NCI-H2029 (cell line): ENCODE data around the gene SIGLEC15.
"Not testable (repeated sequence)": the region's sequence is repeated elsewhere in the genome, so short reads cannot be mapped to it uniquely, and the experiment has no call there.

Experiments used
- DNase-seq: peaks from one replicate; lab custom pipeline; 2025; lab: John Stamatoyannopoulos, UW

SIGLEC15 gene

DNA sequence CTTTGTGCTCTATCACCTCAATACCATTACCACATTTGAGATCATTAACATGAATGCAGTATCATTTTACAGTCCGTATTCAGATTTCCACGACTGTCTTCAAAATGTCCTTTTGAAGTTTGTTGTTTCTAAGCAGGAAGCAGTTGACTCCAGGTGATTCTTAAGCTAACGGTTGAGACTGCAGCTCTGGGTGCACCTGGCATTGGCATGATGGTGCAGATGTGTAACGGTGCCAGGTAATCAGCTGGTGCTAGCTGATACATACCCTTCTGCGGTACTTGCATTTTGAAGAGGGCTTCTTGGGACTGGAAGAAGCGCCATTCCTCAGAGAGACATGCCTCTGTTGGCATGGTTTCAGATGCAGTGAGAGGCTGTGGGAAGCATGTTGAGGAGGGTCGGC lies 19.5 kb downstream of the SIGLEC15 start:
- peak; percentile 37 for DNase-seq

DNA sequence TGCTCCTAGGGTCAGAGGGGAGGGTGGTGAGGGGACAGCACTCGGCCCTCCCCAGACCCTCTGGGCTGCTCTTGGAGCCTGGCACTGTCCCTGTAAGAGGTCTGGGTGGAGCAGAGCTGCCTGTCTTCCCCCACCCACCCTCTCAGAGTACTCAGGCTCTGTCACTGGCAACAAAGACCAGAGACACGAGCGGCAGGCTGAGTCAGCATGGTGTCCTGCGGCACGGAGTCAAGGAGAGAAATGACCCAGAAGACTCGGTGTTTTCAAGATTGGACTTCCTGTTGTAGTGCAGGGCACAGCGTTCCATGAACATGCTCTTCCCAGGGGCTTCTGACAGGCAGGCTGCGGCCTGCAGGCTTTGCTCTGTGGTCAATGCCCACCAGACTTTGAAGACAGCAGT lies 19.9 kb downstream of the SIGLEC15 start:
- DNase-seq = no peak

DNA sequence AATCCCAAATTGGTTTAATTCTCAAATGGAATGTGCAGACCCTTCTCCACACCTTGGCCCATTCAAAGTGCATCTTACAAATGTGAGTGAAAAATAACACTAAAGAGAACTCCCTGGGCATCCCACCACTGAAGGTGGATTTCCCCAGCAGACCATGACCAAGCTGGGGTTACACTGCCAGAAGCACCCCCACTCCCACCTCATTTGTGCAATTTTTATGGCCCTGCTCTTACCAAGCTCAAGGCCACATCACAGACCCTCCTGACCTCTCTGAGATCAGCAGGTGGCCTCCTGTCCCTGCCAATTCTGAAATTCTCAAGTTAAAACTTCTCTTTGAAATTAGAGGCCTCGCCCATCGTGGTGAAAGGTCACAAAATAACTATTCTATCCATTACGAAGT lies 21.6 kb downstream of the SIGLEC15 start:
- DNase-seq = no peak

DNA sequence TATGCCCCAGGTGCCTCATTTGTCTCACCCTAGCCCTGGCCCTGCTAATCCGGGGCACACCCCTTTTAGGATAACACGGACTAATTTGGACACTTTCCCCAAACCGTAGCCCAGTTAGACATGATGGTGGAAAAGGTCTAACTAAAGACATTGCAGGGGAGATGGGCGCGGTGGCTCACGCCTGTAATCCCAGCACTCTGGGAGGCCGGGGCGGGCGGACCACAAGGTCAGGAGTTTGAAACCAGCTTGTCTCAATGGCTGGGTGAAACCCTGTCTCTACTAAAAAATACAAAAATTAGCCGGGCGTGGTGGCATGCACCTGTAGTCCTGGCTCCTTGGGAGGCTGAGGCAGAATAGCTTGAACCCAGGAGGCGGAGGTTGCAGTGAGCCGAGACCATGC lies 23.2 kb downstream of the SIGLEC15 start:
- not testable (repeated sequence) for DNase-seq

DNA sequence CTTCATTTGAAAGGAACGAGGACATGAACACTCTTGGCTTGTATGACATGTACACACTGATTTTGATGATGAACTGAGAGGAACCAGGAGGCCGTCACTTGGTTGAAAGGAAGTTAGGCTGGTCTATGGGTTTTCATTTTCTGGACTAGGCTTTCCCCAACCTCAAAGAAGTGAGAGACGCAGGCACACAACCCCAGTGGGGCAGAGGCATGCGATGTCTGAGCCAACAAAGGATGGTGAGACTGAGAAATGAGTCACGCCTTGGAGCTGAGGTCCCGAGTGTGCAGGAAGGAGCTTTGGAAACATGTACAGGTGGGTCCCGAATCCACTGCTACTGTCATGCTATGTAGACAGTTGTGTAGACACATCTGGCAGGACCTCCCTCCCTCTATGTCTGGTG lies 24.1 kb downstream of the SIGLEC15 start:
- no peak for DNase-seq

DNA sequence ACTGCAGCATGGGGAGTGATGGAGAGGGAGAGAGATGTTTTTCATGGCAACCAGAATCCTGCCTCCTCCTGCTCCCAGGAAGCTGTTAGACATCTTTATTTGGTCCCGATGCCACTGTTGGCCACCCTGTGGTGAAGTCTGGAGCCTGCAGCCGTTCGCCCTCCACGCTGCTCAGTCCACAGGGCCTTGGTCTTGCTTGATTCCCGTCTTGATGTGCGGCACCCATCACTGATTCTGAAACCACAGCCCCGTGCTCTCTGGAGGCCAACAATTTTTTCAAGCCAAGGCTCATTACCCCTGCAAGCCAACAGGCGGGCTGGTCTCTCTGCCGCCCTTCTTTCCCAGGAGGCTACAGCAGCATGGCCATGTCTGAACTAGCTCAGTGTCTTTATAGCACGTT lies 24.5 kb downstream of the SIGLEC15 start:
- no peak for DNase-seq

DNA sequence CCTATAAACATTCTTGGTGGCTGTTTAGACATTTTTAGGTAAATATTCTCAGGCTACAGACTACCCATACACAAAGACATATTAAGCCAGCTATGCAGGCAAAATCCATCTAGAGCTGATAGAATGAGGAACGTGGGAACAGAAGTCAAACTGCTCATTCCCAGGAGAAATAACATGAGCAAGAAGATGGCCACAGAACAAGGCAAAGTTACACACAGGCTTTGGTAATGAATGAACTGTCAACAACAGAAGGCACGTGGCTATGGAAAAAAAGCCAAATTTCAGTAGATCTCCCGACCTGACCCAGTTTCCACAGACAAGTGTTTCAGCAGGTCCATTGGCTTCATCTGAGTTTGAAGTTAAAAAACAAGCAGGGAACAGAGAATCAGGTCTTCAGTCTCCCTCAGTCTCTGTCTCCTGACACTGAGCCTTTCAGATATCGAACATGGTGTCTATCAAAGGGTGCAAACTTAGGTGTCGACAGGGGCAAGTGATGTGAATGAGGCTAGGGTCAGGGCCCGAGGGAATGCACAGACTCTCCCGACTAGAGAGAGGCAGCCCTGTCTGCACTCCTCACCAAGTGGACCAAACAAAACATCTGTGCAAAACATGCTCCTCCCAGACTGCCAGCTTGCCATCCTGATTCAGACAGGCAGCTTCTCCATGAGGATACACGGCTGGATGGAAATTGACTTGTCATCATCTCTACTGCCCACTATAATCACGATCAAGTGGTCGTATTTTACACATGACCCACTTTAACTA lies 25.9 kb downstream of the SIGLEC15 start:
- no peak for DNase-seq

DNA sequence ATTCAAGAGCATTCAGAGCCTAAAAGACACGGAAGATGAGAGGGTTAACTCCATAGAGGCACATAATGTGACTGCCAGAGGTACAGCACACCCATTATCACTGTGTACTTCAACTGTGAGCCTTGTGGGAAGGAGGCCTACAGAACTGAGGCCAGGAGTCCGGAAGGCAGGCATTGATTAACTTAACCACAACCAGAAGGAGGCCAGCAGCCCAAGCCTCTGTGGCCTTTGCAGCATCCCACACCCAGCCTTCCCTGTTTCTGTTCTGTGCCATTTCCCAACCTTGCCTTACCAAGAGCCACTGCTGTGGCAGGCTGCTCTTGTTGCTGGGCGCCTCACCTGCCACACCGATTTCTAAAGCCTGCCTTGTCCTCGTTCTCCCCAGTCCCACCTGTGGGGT lies 27.2 kb downstream of the SIGLEC15 start:
- no peak for DNase-seq

DNA sequence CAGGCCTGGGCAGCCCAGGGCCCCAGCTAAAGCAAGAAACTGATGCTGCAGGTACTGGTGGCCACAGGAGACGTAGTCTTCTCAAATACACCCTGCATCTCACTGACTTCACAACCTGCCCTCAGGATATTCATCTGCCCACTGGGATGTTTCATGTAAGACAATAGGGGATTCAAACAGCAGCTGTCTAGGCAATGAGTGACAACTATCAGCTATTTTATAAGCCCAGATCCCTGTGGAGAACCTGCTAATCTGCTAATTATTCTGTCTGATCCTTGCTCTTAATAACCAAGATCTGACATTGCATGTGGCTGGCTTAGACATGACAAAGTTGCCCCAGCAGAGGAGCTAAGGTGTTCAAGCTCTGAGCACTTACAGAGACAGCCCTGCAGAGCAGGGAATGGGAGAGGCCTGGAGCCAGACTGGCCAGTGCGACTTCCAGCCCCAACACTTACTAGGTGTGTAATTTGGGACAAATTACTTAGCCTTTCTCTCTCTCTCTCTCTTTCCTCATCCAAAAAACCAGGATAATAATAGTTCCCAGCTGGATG lies 28.6 kb downstream of the SIGLEC15 start:
- DNase-seq = no peak

DNA sequence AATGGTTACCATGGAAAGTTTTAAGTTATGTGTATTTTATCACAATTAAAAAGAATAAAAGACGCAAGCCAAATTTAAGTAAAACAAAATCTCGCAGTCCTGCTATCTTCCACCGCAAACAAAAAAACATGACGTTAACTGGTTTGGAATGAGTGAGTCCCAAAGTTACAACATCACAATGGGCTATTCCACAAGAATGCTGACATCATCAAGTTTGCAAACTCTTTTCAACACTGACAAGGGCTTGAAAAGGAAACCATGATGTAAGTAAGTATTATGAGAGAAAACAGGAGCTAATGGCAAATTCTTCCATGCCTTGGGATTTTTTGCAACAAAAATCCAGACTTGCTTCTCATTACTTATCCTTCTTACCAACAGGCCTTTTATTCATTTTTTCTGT lies 31.1 kb downstream of the SIGLEC15 start:
- no peak for DNase-seq

DNA sequence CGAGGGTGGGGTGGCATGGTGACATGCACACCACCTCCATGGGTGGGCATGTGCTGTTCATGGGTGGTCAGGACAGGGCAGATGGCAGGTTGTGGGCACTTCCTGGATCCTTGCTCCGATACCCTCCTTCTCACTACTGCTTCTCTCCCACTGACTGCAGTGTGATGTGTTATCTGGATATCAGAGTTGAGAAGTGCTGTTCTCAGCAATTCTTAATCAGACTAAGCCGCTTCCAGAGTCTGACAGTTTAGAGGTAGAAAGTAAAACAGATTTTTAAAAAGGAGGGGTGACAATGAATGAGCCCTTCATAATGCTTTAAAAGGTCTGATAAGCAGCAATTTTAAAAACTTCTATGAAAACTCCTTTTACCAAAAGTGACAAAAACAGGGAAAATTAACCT lies 33.9 kb downstream of the SIGLEC15 start:
- DNase-seq = no peak

DNA sequence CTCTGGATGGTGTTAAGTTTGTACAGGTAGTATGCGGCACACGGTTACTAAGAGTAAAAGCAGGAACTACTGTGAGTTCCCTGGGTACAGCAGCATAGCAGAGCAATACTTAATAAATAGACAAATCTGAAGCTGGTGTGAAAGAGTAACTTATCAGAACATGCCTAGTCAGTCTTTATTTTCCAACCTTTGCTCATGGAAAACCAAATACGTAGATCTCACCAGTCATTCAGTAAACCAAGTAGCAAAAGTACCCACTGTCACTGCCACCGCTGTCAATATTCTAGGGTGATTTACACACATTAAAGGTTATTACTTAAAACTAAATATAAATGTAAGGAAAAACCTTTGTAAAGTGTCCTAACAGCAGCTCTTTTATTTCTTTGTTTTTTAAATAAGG lies 35.0 kb downstream of the SIGLEC15 start:
- DNase-seq = no peak

DNA sequence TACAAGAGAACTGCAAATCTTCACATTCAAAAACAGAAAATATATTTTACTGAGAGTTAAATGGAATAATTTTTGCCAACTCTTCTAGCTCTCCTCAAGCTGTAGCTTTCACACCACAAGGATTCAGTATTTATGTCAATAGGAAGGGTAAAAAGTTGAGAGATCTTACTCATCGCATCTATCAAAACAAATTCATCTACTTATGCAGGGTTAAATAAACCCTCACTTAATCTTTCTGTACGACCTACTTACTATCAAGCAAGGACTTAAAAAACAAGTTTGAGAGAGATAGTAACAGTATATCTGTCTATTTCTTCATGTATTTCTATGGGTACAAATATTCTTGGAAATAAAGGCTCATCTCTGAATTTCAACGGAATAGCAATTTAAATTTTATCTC lies 35.5 kb downstream of the SIGLEC15 start:
- no peak for DNase-seq

DNA sequence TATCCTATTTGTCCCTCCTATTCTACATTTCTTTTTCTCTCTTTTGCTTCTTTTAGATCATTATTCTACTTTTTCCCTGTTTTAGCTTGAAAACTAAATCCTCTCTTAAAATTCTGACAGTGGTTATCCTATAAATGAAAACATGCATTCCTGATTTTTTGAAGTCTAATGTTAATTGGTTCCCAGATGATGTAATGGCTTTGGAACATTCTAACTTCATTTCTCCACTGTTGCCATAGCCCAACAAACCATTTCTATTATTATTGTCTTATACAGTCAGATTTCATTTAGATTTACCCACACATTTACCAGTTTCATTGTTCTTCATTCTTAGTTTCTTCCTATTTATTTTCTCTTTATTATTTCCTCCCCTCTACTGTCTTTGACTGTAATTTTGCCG lies 36.5 kb downstream of the SIGLEC15 start:
- no peak for DNase-seq

DNA sequence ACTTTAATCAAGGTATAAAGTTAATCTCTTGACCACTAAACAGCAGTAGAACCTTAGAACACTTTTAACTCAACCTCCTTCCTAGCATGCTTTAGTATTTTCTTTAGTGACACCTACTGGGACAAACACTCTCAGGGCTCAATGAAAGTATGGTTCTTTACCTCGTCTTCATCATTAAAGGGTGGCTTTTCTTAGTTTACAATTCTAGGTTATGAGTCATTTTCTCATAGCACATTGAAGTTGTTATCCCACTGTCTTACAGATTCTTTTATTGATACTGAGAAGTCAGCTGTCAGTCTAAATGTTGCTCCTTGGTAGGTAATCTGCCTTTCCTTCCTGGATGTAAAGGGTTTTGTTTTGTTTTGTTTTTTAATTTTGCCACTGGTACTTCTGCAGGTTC lies 38.0 kb downstream of the SIGLEC15 start:
- no peak for DNase-seq

DNA sequence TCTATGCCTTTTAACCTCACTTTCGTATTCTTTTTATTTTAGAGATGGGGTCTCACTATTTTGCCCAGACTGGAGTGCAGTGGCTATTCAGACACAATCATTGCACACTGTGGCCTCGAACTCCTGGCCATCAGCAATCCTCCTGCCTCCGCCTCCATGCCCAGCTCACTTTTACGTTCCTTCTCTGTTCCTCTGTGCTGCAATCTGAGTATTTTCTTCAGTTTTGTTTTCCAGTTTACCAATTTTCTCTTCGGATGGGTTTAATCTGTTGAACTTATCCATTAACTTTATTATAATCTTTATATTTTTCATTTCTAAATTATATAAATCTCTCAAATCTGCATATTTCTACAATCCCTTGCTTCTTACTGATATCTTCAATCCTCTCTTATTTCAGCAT lies 38.6 kb downstream of the SIGLEC15 start:
- DNase-seq = no peak

DNA sequence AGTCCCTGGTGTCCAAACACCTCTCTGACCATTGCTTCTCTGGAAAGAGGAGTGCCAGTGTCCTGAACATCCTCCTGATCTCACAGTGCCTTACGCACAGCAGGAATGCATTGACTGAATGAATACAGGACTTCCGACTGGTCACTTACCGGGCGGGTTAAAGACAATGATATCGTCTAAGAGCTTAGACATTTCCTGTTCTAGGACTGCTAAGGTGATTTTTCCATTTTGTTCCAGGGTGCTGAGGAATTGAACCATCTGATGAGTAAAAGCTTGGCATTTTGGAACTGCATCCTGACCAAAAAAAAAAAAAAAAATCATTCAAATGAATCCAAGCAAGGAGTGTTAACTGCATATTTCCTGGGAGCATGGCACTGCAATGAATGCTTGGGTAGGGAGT lies 40.0 kb downstream of the SIGLEC15 start:
- DNase-seq = no peak

DNA sequence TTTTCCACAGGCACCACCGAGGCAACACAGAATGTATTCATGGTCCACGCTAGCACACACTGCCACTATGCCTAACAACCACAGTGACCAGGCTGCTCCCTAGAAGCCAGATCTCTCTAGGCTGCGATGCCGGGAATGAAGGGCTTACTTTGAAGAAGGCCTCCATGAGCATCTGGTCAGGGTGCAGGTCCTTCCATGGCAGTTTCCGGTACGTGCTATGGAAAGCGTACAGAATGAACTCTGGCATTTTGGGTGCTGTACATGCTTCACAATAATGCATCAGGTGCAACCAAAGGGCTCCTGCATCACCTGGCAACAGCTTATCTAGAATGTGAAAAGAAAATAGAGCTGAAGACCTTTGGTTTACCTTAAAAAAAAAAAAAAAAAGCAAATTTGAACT lies 44.9 kb downstream of the SIGLEC15 start:
- no peak for DNase-seq

DNA sequence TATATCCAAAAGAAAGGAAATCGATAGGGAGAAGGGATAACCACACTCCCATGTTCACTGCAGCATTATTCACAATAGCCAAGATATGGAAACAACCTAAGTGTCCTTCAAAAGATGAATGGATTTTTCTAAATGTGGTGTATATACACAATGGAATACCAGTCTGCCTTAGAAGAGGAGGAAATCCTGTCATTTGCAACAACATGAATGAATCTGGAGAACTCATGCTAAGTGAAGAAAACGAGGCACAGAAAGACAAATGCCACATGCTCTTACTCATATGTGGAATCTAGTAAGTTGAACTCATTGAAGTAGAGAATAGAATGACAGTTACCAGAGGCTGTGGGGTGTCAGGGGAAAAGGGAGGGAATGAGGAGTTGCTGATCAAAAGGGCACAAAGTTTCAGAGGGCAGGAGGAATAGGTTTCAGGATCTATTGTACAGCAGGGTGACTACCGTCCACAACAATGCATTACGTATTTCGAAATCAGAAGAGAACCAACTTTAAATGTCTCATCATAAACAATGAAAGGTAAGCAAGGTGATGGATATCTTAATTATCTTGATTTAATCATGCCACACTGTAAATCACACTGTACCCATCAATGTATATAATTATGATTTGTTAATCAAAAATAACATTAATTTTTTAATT lies 46.1 kb downstream of the SIGLEC15 start:
- no peak for DNase-seq

DNA sequence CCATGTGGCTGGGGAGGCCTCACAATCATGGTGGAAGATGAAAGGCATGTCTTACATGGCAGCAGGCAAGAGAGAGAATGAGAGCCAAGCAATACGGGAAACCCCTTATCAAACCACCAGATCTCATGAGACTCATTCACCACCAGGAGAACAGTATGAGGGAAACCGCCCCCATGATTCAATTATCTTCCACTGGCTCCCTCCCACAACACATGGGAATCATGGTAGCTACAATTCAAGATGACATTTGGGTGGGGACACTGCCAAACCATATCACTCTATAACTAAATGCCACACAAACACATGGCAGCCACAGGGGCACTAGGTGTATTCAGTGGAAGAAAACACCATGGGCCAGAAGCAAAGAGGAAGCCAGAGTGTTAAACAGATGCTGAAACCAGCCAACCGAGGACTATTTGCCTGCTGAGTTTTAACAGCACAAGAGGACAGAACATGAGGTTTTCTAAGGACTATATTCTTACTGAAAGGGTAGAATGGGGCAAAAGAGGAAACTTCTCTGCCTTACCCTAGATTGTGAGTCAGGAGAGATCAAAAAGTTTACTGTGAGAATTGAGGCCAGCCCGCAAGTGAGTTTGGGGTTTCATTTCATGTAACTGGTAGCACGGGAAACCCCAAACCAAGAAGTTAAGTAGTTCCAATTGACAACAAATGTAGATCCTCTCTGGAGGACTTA lies 49.2 kb downstream of the SIGLEC15 start:
- DNase-seq = no peak

DNA sequence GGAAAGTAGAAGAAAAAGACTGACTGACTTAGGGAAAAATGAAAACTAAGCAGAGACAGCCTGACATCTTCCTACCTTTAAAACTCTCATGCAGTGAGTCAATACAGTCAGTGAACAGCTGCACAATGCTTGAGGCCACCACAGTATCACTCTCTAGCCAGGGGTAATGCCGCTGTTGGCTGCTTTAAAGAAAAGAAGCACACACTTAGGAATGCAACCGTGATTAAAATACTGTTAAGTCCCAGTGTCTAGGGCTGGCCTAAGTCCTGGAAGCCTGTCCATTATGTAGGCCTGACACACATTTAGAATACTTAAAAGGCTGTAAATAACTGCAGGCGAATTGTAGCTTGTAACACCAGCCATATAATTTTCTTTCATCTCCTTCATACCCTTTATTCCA lies 50.7 kb downstream of the SIGLEC15 start:
- DNase-seq = no peak

DNA sequence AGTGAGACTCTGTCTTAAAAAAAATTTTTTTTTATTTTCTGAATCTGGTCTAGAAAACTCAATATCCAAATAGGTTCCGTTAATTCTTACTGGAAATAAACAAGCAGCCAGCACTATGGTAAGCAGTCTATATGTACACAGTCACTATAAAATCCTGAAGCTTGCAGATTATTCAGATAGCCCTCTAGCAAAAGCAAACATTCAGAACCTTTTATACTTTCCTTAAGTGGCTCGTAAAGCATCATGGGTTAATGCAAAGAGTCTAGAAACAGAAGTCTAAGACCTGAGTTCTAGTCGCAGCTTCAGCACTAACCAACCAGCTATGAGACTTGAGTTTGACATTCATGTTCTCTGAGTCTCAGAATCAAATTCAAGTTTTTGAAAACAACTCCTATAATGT lies 51.9 kb downstream of the SIGLEC15 start:
- DNase-seq = no peak
